Mucosa of stomach (tissue), 1 donor: Measurements from ENCODE around the gene SH3BP5.

Source experiments
- H3K27me3 ChIP-seq: one replicate; pipeline ENCODE4 v1.7.0; 2013; ENCODE audit warnings: mild to moderate bottlenecking, low read length; ENCODE audit not compliant: control insufficient read depth, insufficient read depth
- H3K36me3 ChIP-seq: one replicate; pipeline ENCODE4 v1.7.0; 2013; ENCODE audit warnings: low read length; ENCODE audit not compliant: control insufficient read depth, insufficient read depth
- H3K4me1 ChIP-seq: one replicate; pipeline ENCODE4 v1.7.0; 2013; ENCODE audit warnings: mild to moderate bottlenecking, low read length; ENCODE audit not compliant: control insufficient read depth, insufficient read depth
- H3K4me3 ChIP-seq: one replicate; pipeline ENCODE4 v1.7.0; 2013; ENCODE audit warnings: low read length
- H3K9ac ChIP-seq: one replicate; pipeline ENCODE4 v1.7.0; 2013; ENCODE audit warnings: mild to moderate bottlenecking, low read length, moderate library complexity
- H3K9me3 ChIP-seq: one replicate; pipeline ENCODE4 v1.7.0; 2013; ENCODE audit warnings: mild to moderate bottlenecking, low read length, moderate library complexity; ENCODE audit not compliant: control insufficient read depth
- donor health status: Pancreatic carcinoma.

Gene SH3BP5

DNA sequence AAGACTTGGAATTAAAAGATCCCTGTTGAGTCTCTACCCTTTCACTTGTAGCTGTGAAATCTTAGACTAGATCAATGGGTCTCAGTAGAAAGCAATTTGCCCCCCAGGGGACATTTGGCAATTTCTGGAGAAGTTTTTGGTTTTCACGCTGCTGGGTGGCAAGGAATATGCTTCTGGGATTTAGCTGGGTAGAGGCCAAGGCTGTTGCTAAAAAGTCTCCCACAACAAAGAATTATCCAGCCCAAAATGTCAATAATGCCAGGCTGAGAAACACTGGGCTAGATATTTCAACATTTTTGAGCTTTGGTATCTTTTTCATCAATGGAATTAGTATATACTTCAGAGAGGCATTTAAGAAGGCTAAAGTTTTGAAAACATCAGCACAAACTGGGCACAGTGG, 117.6 kb downstream of the SH3BP5 start:
- no peak overlapping the region for H3K9ac ChIP-seq
- no peaks in the 10 kb centered on the region for H3K4me1 ChIP-seq
- H3K36me3 ChIP-seq = no peaks in the 10 kb centered on the region
- H3K4me3 ChIP-seq = no peak overlapping the region
- H3K27me3 ChIP-seq = no peaks in the 10 kb centered on the region
- no peaks in the 10 kb centered on the region for H3K9me3 ChIP-seq

DNA sequence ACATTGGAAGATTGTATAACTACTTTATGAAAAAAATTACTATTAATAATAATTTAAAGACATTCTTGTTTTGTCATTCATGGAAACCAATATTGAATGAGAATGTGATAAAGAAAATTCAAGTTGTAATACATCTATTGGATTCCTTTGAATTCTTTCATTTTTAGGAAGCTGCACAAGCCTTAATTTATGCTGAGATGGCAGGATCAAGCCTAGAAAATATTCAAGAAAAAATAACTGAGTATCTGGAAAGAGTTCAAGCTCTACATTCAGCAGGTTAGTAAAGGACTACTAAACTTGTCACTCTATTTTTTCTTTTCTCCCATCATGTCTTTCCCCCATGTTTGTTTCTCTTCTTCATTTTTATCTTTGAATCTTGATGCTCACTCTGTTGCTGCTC, 120.4 kb downstream of the SH3BP5 start:
- Histone ChIP-seq H3K27me3 (no peaks in the 10 kb centered on the region), H3K4me3 (no peak overlapping the region), H3K4me1 (peaks cover 4% of the 10 kb centered on the region), H3K9me3 (no peaks in the 10 kb centered on the region), H3K36me3 (no peaks in the 10 kb centered on the region), H3K9ac (no peak overlapping the region)

DNA sequence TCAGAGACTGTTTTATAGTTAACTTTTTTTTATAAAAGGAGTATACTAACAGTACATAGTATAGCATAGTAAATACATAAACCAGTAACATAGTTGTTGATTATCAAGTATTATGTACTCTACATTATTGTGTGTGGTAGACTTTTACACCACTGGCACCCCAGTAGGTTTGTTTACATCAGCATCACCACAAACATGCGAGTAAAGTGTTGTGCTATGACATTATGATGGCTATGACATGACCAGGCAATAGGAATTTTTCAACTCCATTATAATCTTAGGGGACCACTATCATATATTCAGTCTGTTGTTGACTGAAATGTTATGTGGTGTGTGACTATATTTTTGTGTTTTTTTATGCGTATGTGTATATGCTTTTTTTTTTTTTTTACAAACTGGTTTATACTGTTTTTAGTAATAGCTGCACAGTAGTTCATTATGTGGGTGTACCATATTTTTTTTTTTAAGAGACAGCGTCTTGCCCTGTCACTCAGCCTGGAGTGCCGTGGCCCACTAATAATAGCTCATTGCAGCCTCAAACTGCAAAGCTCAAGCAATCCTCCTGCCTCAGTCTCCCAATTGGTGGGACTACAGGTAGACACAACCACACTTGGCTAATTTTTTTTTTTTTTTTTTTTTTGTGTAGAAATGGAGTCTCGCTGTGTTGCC, 124.4 kb downstream of the SH3BP5 start:
- H3K36me3 ChIP-seq = no peaks in the 10 kb centered on the region
- H3K27me3 ChIP-seq = no peaks in the 10 kb centered on the region
- H3K4me1 ChIP-seq = peaks cover 4% of the 10 kb centered on the region
- peak overlapping the region; percentile 92 for H3K9ac ChIP-seq
- no peaks in the 10 kb centered on the region for H3K9me3 ChIP-seq
- peak overlapping the region; percentile 77 for H3K4me3 ChIP-seq

DNA sequence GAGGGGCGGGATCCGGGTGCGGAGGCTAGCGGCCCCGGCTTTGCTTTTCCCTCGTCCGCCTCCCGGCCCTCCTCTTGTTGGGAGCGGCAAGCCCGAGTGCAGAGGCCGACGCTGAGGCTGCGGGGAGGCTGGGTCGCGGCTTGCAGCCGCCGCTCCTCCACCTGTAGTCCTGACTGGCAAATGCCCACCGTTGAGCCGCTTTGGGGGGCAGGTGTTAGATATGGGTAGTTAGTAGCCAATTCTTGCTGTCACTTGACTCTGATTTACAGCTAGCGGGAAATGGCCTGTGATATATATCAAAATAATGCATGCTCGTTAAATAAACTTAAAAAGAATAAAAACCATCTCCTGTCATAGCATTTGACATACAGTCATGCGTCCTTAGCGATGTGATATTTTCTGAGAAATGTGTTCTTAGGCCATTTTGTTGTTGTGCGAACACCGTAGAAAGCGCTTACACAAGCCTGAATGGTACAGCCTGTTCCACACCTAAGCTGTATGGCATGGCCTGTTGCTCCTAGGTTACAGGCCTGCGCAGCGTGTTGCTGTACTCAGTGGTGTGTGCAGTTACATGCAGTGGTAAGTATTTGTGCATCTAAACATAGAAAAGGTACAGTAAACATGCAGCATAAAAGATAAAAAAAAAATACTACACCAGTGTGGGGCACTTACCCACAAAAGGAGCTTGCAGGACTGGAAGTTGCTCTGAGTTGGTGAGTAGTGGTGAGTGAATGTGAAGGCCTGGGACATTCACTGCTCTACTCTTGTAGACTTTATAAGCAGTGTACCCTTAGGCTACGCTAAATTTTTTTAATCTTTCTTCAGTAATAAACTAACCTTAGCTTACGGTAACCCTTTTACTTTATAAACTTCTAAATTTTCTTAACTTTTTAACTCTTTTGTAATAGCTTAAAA, 125.5 kb downstream of the SH3BP5 start:
- peaks cover 4% of the 10 kb centered on the region for H3K4me1 ChIP-seq
- no peaks in the 10 kb centered on the region for H3K9me3 ChIP-seq
- peak overlapping the region; percentile 77 for H3K4me3 ChIP-seq
- H3K27me3 ChIP-seq = no peaks in the 10 kb centered on the region
- no peaks in the 10 kb centered on the region for H3K36me3 ChIP-seq
- H3K9ac ChIP-seq = peak overlapping the region; percentile 92

DNA sequence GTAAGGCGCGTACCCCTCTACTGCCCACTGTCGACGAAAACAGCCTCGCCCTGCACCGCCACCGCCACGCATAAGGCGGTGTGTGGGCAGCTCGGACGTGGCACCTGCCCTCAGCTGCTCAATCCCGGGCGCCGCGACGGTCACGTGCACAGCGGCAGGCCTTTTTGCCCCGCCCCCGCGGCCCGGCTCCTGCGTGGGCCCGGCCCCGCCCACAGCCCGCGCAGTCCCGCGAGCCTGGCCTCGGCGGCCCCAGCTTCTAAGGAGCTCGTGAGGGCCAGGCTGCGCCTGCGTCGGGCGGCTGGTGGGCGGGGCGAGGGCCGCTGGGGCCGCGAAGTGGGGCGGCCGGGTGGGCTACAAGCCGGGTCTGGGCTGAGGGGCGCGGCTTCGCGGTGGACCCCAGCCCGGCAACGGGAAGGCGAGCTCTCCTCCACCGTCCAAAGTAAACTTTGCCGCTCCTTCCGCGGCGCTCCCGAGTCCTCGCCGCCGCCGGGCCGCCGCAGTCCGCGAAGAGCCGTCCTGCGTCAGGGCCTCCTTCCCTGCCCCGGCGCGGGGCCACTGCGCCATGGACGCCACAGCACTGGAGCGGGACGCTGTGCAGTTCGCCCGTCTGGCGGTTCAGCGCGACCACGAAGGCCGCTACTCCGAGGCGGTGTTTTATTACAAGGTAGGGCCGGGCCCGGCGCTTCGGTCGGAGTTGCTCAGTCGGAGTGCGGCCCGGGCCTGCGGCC, 126.3 kb downstream of the SH3BP5 start, which contains the start of gene CAPN7:
Gene CAPN7 (plus strand): TSS at position 313 of the 728 bp plus-strand sequence. CDS start 250 bp downstream, at position 563.
- H3K9me3 ChIP-seq = no peaks in the 10 kb centered on the region
- no peaks in the 10 kb centered on the region for H3K27me3 ChIP-seq
- peaks cover 4% of the 10 kb centered on the region for H3K4me1 ChIP-seq
- peak within 1 kb of the TSS; percentile 92 for H3K9ac ChIP-seq
- H3K36me3 ChIP-seq = no peaks in the 10 kb centered on the region
- peak within 1 kb of the TSS; percentile 77 for H3K4me3 ChIP-seq

GRCh38 chr3:15205482-15205933, 126.9 kb downstream of the SH3BP5 start:
- peaks cover 4% of the 10 kb centered on the region for H3K4me1 ChIP-seq
- H3K9ac ChIP-seq = peak overlapping the region; percentile 92
- peak overlapping the region; percentile 52 for H3K4me3 ChIP-seq
- H3K9me3 ChIP-seq = no peaks in the 10 kb centered on the region
- H3K27me3 ChIP-seq = no peaks in the 10 kb centered on the region
- H3K36me3 ChIP-seq = no peaks in the 10 kb centered on the region
